ENCODE results near the gene SRP68.

- TF ChIP-seq POLR2AphosphoS5 (IDR thresholded peaks at IDR 0.05; ENCODE audit: borderline replicate concordance, low read depth, low read length) = no peak
- no peak for TF ChIP-seq EZH2 (IDR thresholded peaks at IDR 0.05)
- no peak for TF ChIP-seq FOXP2 (optimal IDR thresholded peaks at IDR 0.05; ENCODE audit: control extremely low read depth, extremely low read length, insufficient read depth)
Observed at GRCh38 chr17:76080768-76081287, 8.5 kb upstream of the SRP68 start.
